Activated B cell treated with CpG ODN at 0.5 μM for 24 hours (primary cell): ENCODE data around the gene POU2F1. TPM values are rescaled to one million over a fixed set of nuclear protein-coding genes. Genes with fewer than 3 reads are reported as not detected.

Experiments
- ATAC-seq: fragments of 200-7000 bp; cut with Tn5 transposase; one replicate; pipeline ENCODE4 v1.10.0; 2021; ENCODE audit warnings: low read depth, mild to moderate bottlenecking, moderate library complexity
- CTCF ChIA-PET: fragments of 350-600 bp; sonication (Branson Sonifier 250); formaldehyde crosslinking; loops from one replicate; lab custom pipeline; 2021; ENCODE audit warnings: antibody characterized with exemption; lab: Charles Lee
- POLR2A ChIA-PET: fragments of 350-600 bp; sonication (Branson Sonifier 250); formaldehyde crosslinking; loops from one replicate; lab custom pipeline; 2021; ENCODE audit warnings: antibody characterized with exemption; lab: Charles Lee
- DNase-seq: peaks from one replicate; pipeline ENCODE4 v3.0.0; 2022
- H3K27ac Mint-ChIP-seq: one replicate; pipeline ENCODE4 v1.8.0; 2020; ENCODE audit warnings: mixed read lengths
- H3K27me3 Mint-ChIP-seq: one replicate; pipeline ENCODE4 v1.8.0; 2021; ENCODE audit warnings: mixed read lengths
- H3K36me3 Mint-ChIP-seq: one replicate; pipeline ENCODE4 v1.8.0; 2021; ENCODE audit warnings: low read depth, mixed read lengths
- H3K4me1 Mint-ChIP-seq: one replicate; pipeline ENCODE4 v1.8.0; 2021; ENCODE audit warnings: mixed read lengths
- H3K4me3 Mint-ChIP-seq: one replicate; pipeline ENCODE4 v1.8.0; 2020; ENCODE audit warnings: mild to moderate bottlenecking, mixed read lengths
- H3K9me3 Mint-ChIP-seq: one replicate; pipeline ENCODE4 v1.8.0; 2020; ENCODE audit warnings: mixed read lengths
- CTCF ChIP-seq: fragments of 200-600 bp; IDR thresholded peaks from one replicate; pipeline ENCODE4 v1.8.0; 2022; ENCODE audit warnings: antibody characterized with exemption, mild to moderate bottlenecking
- intact Hi-C: fragments of 100-400 bp; cut with micrococcal nuclease; formaldehyde crosslinking; loops from one replicate; pipeline ENCODE4 v1.15.1; 2024
- total RNA-seq: library from RNA; stranded (reverse); gene quantifications from 2 replicates; pipeline ENCODE4 v1.2.3, GENCODE V29; 2022

Gene POU2F1
- total RNA-seq, 1 donor from 2014 or later = 35.5 TPM

DNA sequence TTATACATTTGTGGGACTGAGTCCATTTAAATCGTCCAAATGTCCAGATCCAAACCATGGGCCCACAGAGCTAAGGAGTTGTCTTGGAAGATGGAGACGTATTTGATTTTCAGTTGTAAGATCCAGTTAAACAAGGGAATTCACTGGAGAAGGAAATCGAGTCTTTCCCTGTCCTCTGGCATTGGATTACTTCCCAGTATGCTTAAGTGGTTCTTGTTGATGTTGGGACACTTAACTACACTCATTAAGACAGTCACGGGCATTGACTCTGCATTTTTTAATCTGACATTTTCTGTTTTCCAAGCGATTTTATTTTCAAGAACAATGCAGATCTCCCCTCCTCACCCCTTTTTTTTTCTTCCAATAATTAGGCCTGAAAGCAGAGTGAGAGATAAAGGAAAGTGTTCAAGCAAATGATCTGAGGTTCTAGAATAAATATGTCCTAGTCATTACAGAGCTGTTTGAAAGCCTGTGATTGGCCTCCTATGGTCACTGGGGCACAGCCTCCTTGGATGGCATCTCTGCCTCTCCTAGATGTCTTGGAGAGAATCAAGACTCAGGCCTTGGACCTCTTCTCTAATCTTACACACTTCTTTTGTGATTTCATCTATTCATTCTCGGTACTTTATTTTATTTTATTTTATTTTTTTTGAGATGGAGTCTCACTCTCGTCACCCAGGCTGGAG is 248.7 kb downstream of the POU2F1 start:
- H3K4me1 Mint-ChIP-seq = no peaks in the 10 kb centered on the region
- no peaks in the 10 kb centered on the region for H3K36me3 Mint-ChIP-seq
- CTCF ChIA-PET = no interaction called here

DNA sequence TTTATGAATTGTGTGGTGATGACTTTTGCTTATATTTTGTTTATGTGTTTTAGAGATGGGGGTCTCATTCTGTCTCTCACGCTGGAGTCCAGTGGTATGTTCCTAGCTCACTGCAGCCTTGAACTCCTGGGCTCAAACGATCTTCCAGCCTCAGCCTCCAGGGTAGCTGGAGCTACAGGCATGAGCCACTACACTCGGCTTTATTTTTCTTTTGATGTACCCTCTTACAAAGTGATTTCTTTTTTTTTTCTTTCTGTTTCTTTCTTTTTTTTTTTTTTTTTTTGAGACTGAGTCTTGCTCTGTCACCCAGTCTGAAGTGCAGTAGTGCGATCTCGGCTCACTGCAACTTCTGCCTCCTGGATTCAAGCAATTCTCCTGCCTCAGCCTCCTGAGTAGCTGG is 250.9 kb downstream of the POU2F1 start:
- Mint-ChIP-seq H3K27me3 (peaks cover 21% of the 10 kb centered on the region), H3K36me3 (no peaks in the 10 kb centered on the region), H3K4me3 (no peak overlapping the region), H3K4me1 (no peaks in the 10 kb centered on the region), H3K9me3 (peaks cover 4% of the 10 kb centered on the region), H3K27ac (no peak overlapping the region)
- no peak for TF ChIP-seq CTCF
- POLR2A ChIA-PET = no interaction called here
- ATAC-seq = no peak
- intact Hi-C loops = no loop called here
- CTCF ChIA-PET = no interaction called here
- no peak for DNase-seq

More for the DNA sequence above, 248.7 kb downstream of the POU2F1 start:
- TF ChIP-seq CTCF = no peak
- intact Hi-C loops = no loop called here
- no peak overlapping the region for H3K27ac Mint-ChIP-seq
- peaks cover 17% of the 10 kb centered on the region for H3K27me3 Mint-ChIP-seq
- DNase-seq = no peak
- no peak for ATAC-seq
- no peaks in the 10 kb centered on the region for H3K9me3 Mint-ChIP-seq
- H3K4me3 Mint-ChIP-seq = no peak overlapping the region
- POLR2A ChIA-PET = no interaction called here

GRCh38 chr1:167472752-167473521 is 252.3 kb downstream of the POU2F1 start:
- no peak overlapping the region for H3K4me3 Mint-ChIP-seq
- no peak for ATAC-seq
- no peak for TF ChIP-seq CTCF
- no peaks in the 10 kb centered on the region for H3K4me1 Mint-ChIP-seq
- ChIA-PET POLR2A (interaction anchor here (0.6 kb wide), 1 partner anchor 42 kb away, joined by 4 read pairs; no protein-coding TSS in a partner anchor), CTCF (no interaction called here)
- peaks cover 26% of the 10 kb centered on the region for H3K27me3 Mint-ChIP-seq
- DNase-seq = no peak
- peaks cover 4% of the 10 kb centered on the region for H3K9me3 Mint-ChIP-seq
- H3K27ac Mint-ChIP-seq = no peak overlapping the region
- intact Hi-C loops = no loop called here
- no peaks in the 10 kb centered on the region for H3K36me3 Mint-ChIP-seq

DNA sequence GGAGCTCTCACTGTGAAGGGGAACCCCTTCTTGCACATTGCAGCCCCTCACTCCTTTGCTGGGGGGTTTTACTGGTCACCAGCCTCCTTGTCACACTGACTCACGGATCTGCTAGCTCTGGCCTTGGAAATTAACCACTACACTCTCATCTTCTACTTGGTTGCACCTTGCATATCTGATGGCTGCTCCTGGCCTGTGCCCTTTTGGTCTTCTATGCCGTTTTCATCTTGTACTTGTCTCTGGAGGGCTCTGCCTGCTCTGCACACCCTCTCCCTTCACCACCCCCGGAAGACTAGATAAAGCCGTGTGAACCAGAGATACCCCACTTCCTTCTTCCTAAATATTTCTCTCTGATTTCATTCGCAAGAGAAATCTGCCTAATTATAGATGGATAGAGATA is 253.1 kb downstream of the POU2F1 start:
- DNase-seq = no peak
- intact Hi-C loops = no loop called here
- Mint-ChIP-seq H3K9me3 (peaks cover 4% of the 10 kb centered on the region), H3K27me3 (peaks cover 26% of the 10 kb centered on the region), H3K36me3 (no peaks in the 10 kb centered on the region), H3K27ac (no peak overlapping the region), H3K4me3 (no peak overlapping the region), H3K4me1 (no peaks in the 10 kb centered on the region)
- POLR2A ChIA-PET = no interaction called here
- no peak for ATAC-seq
- CTCF ChIA-PET = no interaction called here
- TF ChIP-seq CTCF = no peak

DNA sequence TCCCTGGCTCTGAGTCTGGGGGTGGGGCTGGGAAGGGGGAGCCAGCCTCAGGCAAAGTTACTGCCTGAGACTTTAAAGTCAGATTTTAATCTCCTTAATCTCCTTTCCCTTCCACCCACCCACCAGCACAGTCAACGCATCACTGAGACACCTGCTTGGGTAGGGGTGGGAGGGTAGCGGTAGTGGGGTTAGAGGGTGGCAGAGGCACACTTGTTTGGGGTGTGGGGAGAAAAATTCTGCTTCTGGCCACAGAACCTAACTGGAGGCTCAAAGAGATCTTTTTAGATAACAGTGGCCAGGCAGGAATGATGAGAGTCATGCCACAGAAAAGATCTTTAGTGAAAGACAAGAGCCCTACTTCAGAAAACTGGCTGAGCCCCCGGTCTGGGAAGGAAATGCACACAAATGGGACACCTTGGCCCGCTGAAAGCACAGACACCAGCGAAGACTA is 253.5 kb downstream of the POU2F1 start:
- ChIA-PET POLR2A (no interaction called here), CTCF (no interaction called here)
- Mint-ChIP-seq H3K4me3 (no peak overlapping the region), H3K27ac (no peak overlapping the region), H3K27me3 (peaks cover 24% of the 10 kb centered on the region), H3K9me3 (peaks cover 4% of the 10 kb centered on the region), H3K36me3 (no peaks in the 10 kb centered on the region), H3K4me1 (no peaks in the 10 kb centered on the region)
- intact Hi-C loops = no loop called here
- DNase-seq = no peak
- no peak for ATAC-seq
- no peak for TF ChIP-seq CTCF
